A673 (cell line): ENCODE measurements around the gene DDC. TPM values are rescaled to one million over a fixed set of nuclear protein-coding genes. Genes with fewer than 3 reads are reported as not detected.

Experiments used
- BruUV-seq: library from RNA; stranded (reverse); fragments of 400-500 nt; replicated peaks from 2 replicates; lab custom pipeline; 2021; lab: Mats Ljungman, UMichigan
- CTCF ChIA-PET: fragments of 300-600 bp; sonication (Branson Sonifier 250); formaldehyde crosslinking; loops from one replicate; lab custom pipeline; 2022; ENCODE audit warnings: antibody characterized with exemption; lab: Charles Lee
- POLR2A ChIA-PET: fragments of 300-600 bp; sonication (Branson Sonifier 250); formaldehyde crosslinking; loops from one replicate; lab custom pipeline; 2022; ENCODE audit warnings: antibody characterized with exemption; ENCODE audit not compliant: low non-redundant PET; lab: Charles Lee
- DNase-seq: peaks from one replicate; pipeline ENCODE4 v3.0.0-alpha.2; 2015; ENCODE audit warnings: low spot score
- H3K27ac ChIP-seq: fragments of 200-600 bp; sonication (generic); 2 replicates; pipeline ENCODE4 v1.5.1; 2016; ENCODE audit warnings: mixed run types, low read depth, mild to moderate bottlenecking, mixed read lengths, antibody characterized with exemption, low read length; ENCODE audit not compliant: poor library complexity, severe bottlenecking
- H3K27me3 ChIP-seq: fragments of 200-600 bp; sonication (generic); replicated peaks from 2 replicates; pipeline ENCODE4 v1.6.1; 2017; ENCODE audit warnings: mixed run types, low read depth, mild to moderate bottlenecking, mixed read lengths, antibody characterized with exemption, low read length; ENCODE audit not compliant: insufficient read depth, poor library complexity
- H3K36me3 ChIP-seq: fragments of 200-600 bp; sonication (generic); 2 replicates; pipeline ENCODE4 v1.6.1; 2016; ENCODE audit warnings: mixed run types, mild to moderate bottlenecking, mixed read lengths, antibody characterized with exemption, low read length; ENCODE audit not compliant: insufficient read depth, poor library complexity, severe bottlenecking
- H3K4me1 ChIP-seq: fragments of 200-600 bp; sonication (generic); 2 replicates; pipeline ENCODE4 v1.6.1; 2017; ENCODE audit warnings: mixed run types, mild to moderate bottlenecking, mixed read lengths, antibody characterized with exemption, low read length; ENCODE audit not compliant: insufficient read depth, poor library complexity, severe bottlenecking
- H3K4me3 ChIP-seq: fragments of 200-600 bp; sonication (generic); 2 replicates; pipeline ENCODE4 v1.5.1; 2016; ENCODE audit warnings: low read depth, mixed run types, mild to moderate bottlenecking, mixed read lengths, low read length; ENCODE audit not compliant: poor library complexity, severe bottlenecking
- H3K9me3 ChIP-seq: fragments of 200-600 bp; sonication (generic); 2 replicates; pipeline ENCODE4 v1.6.1; 2016; ENCODE audit warnings: mixed run types, low read depth, mild to moderate bottlenecking, mixed read lengths, antibody characterized with exemption, low read length; ENCODE audit not compliant: poor library complexity, severe bottlenecking
- CTCF ChIP-seq: fragments of 300-800, 200-600 bp; sonication (generic); conservative IDR thresholded peaks from 2 replicates; pipeline ENCODE4 v1.5.1; 2017; ENCODE audit warnings: low read depth, mild to moderate bottlenecking, antibody characterized with exemption, low read length, moderate library complexity, mixed read lengths
- EZH2 ChIP-seq: fragments of 200-600 bp; sonication (generic); IDR thresholded peaks from 2 replicates; pipeline ENCODE4 v1.6.1; 2017; ENCODE audit warnings: borderline replicate concordance, low read depth, mild to moderate bottlenecking, mixed read lengths, antibody characterized with exemption, low read length; ENCODE audit not compliant: poor library complexity, severe bottlenecking
- intact Hi-C: fragments of 100-400 bp; cut with micrococcal nuclease; formaldehyde crosslinking; loops from one replicate; pipeline ENCODE4 v1.10.0; 2022; ENCODE audit not compliant: unreplicated experiment
- total RNA-seq: library from RNA; stranded (reverse); gene quantifications from 2 replicates; pipeline ENCODE4 v1.2.3, GENCODE V29; 2021

DDC gene
- total RNA-seq, 1 experiment from 2014 or later: not detected

DNA sequence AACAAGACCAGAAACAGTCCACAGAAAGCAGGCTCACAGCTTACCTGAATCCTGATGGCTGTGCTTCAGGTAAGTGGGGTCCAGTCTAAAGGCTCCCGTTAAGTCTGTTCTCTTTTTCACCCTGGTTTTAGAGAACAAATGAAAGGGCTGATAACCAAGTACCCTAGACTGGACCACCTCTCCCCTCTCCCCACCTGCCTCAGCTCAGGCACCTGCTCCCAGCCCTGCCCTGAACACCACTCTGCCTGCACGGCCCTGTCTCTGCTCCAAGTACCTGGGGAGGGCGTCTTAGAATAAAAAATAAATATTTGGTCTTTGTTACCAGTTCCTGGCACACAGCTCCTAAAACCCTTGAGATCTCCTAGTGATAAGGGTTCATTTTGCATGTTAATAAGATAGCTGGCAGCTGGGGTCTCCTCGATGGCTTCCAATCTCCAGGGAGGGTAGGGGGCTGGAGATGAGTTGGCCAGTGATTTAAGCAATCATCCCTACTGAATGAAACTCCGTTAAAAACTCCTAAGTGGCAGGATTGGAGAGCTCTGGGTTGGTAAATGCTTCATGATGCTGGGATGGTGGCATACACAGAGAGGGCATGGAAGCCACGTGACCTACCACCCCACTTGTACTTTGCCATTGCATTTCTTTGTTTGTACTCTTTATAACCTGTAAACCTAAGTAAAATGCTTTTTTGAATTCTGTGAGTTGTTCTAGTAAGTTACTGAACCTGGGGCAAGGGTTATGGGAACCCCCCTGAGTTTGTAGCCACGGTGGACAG is 85.3 kb downstream of the DDC start:
- Histone ChIP-seq H3K27ac (no peak overlapping the region), H3K36me3 (no peaks in the 10 kb centered on the region), H3K4me3 (no peak overlapping the region), H3K27me3 (no peaks in the 10 kb centered on the region), H3K9me3 (no peaks in the 10 kb centered on the region), H3K4me1 (no peaks in the 10 kb centered on the region)
- BruUV-seq: no TSS peak
- ChIA-PET POLR2A (no interaction called here), CTCF (no interaction called here)
- intact Hi-C loops: no loop called here
- no peak for DNase-seq
- TF ChIP-seq EZH2 (no peak), CTCF (no peak)

GRCh38 chr7:50477640-50478039 is 87.6 kb downstream of the DDC start:
- no peaks in the 10 kb centered on the region for H3K9me3 ChIP-seq
- CTCF ChIA-PET: no interaction called here
- no peaks in the 10 kb centered on the region for H3K27me3 ChIP-seq
- no peak overlapping the region for H3K27ac ChIP-seq
- POLR2A ChIA-PET: no interaction called here
- no peaks in the 10 kb centered on the region for H3K36me3 ChIP-seq
- H3K4me3 ChIP-seq: no peak overlapping the region
- no peak for DNase-seq
- H3K4me1 ChIP-seq: no peaks in the 10 kb centered on the region
- intact Hi-C loops: no loop called here
- BruUV-seq: no TSS peak
- no peak for TF ChIP-seq EZH2
- TF ChIP-seq CTCF: no peak

DNA sequence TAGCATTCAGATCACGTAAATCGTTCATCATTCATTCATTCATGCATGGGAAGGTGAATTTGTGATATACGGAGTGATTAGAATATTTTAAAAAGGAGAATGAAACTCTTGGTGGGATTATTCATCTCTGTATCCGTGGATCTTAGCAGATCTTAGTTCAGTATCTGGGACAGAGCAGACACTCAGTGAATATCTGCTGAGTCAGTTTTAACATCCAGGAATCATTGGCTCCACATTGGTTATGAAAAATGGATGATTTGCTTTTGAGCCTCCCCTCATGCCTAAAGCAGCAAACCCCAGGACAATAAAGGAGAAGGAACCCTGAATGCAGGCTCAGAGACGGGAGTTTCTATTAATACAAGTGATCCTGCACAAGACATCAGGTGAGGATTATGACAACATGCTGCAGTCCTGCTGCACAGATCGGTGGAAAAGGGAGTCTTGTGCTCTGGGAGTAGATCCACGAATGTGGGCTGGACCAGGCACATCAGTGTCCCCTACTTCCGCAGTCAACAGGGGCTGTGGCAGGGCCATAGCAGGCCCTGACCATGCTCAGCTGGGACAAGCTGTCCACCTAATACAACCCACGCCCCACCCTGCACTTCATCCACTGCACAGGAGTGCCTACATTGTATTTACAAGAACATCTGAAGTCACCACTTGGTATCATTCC is 88.1 kb downstream of the DDC start:
- no peak for TF ChIP-seq EZH2
- TF ChIP-seq CTCF: no peak
- Histone ChIP-seq H3K9me3 (no peaks in the 10 kb centered on the region), H3K27me3 (no peaks in the 10 kb centered on the region), H3K4me1 (no peaks in the 10 kb centered on the region), H3K27ac (no peak overlapping the region), H3K36me3 (no peaks in the 10 kb centered on the region), H3K4me3 (no peak overlapping the region)
- CTCF ChIA-PET: no interaction called here
- no peak for DNase-seq
- intact Hi-C loops: no loop called here
- BruUV-seq: no TSS peak
- POLR2A ChIA-PET: no interaction called here
